Activated CD4-positive, alpha-beta memory T cell treated with anti-CD3 and anti-CD28 coated beads, Interleukin-2, amount 10 ng/mL, durations not matched to agents 7 days and 5 days (primary cell): ENCODE data around the gene STUM. TPM values are rescaled to one million over a fixed set of nuclear protein-coding genes. Genes with fewer than 3 reads are reported as not detected.
"Not testable (repeated sequence)": the region's sequence is repeated elsewhere in the genome, so short reads cannot be mapped to it uniquely, and the experiment has no call there.

ENCODE experiments used
- CTCF ChIA-PET: fragments of 350-600 bp; sonication (Branson Sonifier 250); formaldehyde crosslinking; loops from one replicate; lab custom pipeline; 2021; ENCODE audit warnings: antibody characterized with exemption, inconsistent platforms; lab: Charles Lee
- POLR2A ChIA-PET: fragments of 350-600 bp; sonication (Branson Sonifier 250); formaldehyde crosslinking; loops from one replicate; lab custom pipeline; 2021; ENCODE audit warnings: antibody characterized with exemption; lab: Charles Lee
- DNase-seq: peaks from one replicate; pipeline ENCODE4 v3.0.0-alpha.2; 2020
- H3K27ac Mint-ChIP-seq: one replicate; pipeline ENCODE4 v1.8.0; 2021; ENCODE audit warnings: mild to moderate bottlenecking, mixed read lengths
- H3K27me3 Mint-ChIP-seq: one replicate; pipeline ENCODE4 v1.8.0; 2021; ENCODE audit warnings: mixed read lengths
- H3K36me3 Mint-ChIP-seq: one replicate; pipeline ENCODE4 v1.8.0; 2021; ENCODE audit warnings: low read depth, mixed read lengths
- H3K4me1 Mint-ChIP-seq: one replicate; pipeline ENCODE4 v1.8.0; 2021; ENCODE audit warnings: mixed read lengths
- H3K4me3 Mint-ChIP-seq: one replicate; pipeline ENCODE4 v1.8.0; 2021; ENCODE audit warnings: mild to moderate bottlenecking, mixed read lengths
- H3K9me3 Mint-ChIP-seq: one replicate; pipeline ENCODE4 v1.8.0; 2021; ENCODE audit warnings: mixed read lengths
- total RNA-seq, 2 experiments: library from RNA; stranded (reverse); gene quantifications; one replicate each; pipeline ENCODE4 v1.2.3, GENCODE V29; 2021

STUM gene
- total RNA-seq, 2 experiments from 2014 or later, result not detected

- H3K36me3 Mint-ChIP-seq, result no peaks in the 10 kb centered on the region
- H3K27me3 Mint-ChIP-seq, result peaks cover 3% of the 10 kb centered on the region
- DNase-seq, result peak; percentile 70
- no peaks in the 10 kb centered on the region for H3K4me1 Mint-ChIP-seq
- ChIA-PET POLR2A (no interaction called here), CTCF (interaction anchor here (0.6 to 1.9 kb wide), 26 partner anchors 10 to 514 kb away, joined by 3 to 14 read pairs (median 3); partner anchors contain the start of gene PARP1)
- no peak overlapping the region for H3K27ac Mint-ChIP-seq
- H3K4me3 Mint-ChIP-seq, result no peak overlapping the region
- no peaks in the 10 kb centered on the region for H3K9me3 Mint-ChIP-seq
Measured at GRCh38 chr1:226608699-226609505, 60.3 kb downstream of the STUM start.

GRCh38 chr1:226609836-226610455 is 61.4 kb downstream of the STUM start:
- Mint-ChIP-seq H3K36me3 (no peaks in the 10 kb centered on the region), H3K9me3 (no peaks in the 10 kb centered on the region), H3K27me3 (peaks cover 5% of the 10 kb centered on the region), H3K4me1 (no peaks in the 10 kb centered on the region), H3K27ac (no peak overlapping the region), H3K4me3 (no peak overlapping the region)
- CTCF ChIA-PET, result interaction anchor here (1.0 to 1.9 kb wide), 4 partner anchors 9 to 386 kb away, joined by 3 to 6 read pairs (median 6); no protein-coding TSS in a partner anchor
- POLR2A ChIA-PET, result no interaction called here
- no peak for DNase-seq

GRCh38 chr1:226610671-226611070 is 62.1 kb downstream of the STUM start:
- H3K27ac Mint-ChIP-seq, result no peak overlapping the region
- CTCF ChIA-PET, result interaction anchor here (1.0 to 1.9 kb wide), 2 partner anchors 9 to 15 kb away, joined by 5 to 6 read pairs; no protein-coding TSS in a partner anchor
- POLR2A ChIA-PET, result no interaction called here
- H3K27me3 Mint-ChIP-seq, result peaks cover 5% of the 10 kb centered on the region
- DNase-seq, result no peak
- H3K9me3 Mint-ChIP-seq, result no peaks in the 10 kb centered on the region
- H3K36me3 Mint-ChIP-seq, result no peaks in the 10 kb centered on the region
- no peaks in the 10 kb centered on the region for H3K4me1 Mint-ChIP-seq
- H3K4me3 Mint-ChIP-seq, result no peak overlapping the region

- no peaks in the 10 kb centered on the region for H3K9me3 Mint-ChIP-seq
- CTCF ChIA-PET, result no interaction called here
- H3K4me1 Mint-ChIP-seq, result no peaks in the 10 kb centered on the region
- POLR2A ChIA-PET, result no interaction called here
- H3K36me3 Mint-ChIP-seq, result no peaks in the 10 kb centered on the region
- no peak overlapping the region for H3K27ac Mint-ChIP-seq
- H3K27me3 Mint-ChIP-seq, result peaks cover 5% of the 10 kb centered on the region
- DNase-seq, result no peak
- no peak overlapping the region for H3K4me3 Mint-ChIP-seq
Measured at GRCh38 chr1:226611301-226611700, 62.7 kb downstream of the STUM start.

GRCh38 chr1:226611980-226612379 is 63.4 kb downstream of the STUM start:
- H3K27me3 Mint-ChIP-seq, H3K9me3 Mint-ChIP-seq, H3K4me1 Mint-ChIP-seq, POLR2A ChIA-PET, H3K4me3 Mint-ChIP-seq, DNase-seq, CTCF ChIA-PET, H3K36me3 Mint-ChIP-seq, H3K27ac Mint-ChIP-seq: not testable (repeated sequence)

- Mint-ChIP-seq H3K4me1 (no peaks in the 10 kb centered on the region), H3K27ac (no peak overlapping the region), H3K27me3 (peaks cover 5% of the 10 kb centered on the region), H3K36me3 (no peaks in the 10 kb centered on the region), H3K4me3 (no peak overlapping the region), H3K9me3 (no peaks in the 10 kb centered on the region)
- POLR2A ChIA-PET, result no interaction called here
- DNase-seq, result no peak
- CTCF ChIA-PET, result no interaction called here
Measured at GRCh38 chr1:226615876-226616275, 67.3 kb downstream of the STUM start.

- Mint-ChIP-seq H3K4me1 (no peaks in the 10 kb centered on the region), H3K27ac (no peak overlapping the region), H3K9me3 (no peaks in the 10 kb centered on the region), H3K27me3 (peaks cover 5% of the 10 kb centered on the region), H3K4me3 (no peak overlapping the region), H3K36me3 (no peaks in the 10 kb centered on the region)
- ChIA-PET CTCF (no interaction called here), POLR2A (no interaction called here)
- no peak for DNase-seq
Measured at GRCh38 chr1:226616636-226617035, 68.1 kb downstream of the STUM start.

- CTCF ChIA-PET, result no interaction called here
- no peak overlapping the region for H3K4me3 Mint-ChIP-seq
- H3K9me3 Mint-ChIP-seq, result no peaks in the 10 kb centered on the region
- no peaks in the 10 kb centered on the region for H3K4me1 Mint-ChIP-seq
- POLR2A ChIA-PET, result no interaction called here
- H3K27ac Mint-ChIP-seq, result no peak overlapping the region
- H3K36me3 Mint-ChIP-seq, result no peaks in the 10 kb centered on the region
- DNase-seq, result no peak
- H3K27me3 Mint-ChIP-seq, result peaks cover 5% of the 10 kb centered on the region
Measured at GRCh38 chr1:226617109-226617508, 68.5 kb downstream of the STUM start.

GRCh38 chr1:226617719-226618118 is 69.2 kb downstream of the STUM start:
- H3K27me3 Mint-ChIP-seq, H3K4me3 Mint-ChIP-seq, H3K4me1 Mint-ChIP-seq, CTCF ChIA-PET, H3K9me3 Mint-ChIP-seq, H3K27ac Mint-ChIP-seq, POLR2A ChIA-PET, DNase-seq, H3K36me3 Mint-ChIP-seq: not testable (repeated sequence)

- H3K27ac Mint-ChIP-seq, result no peak overlapping the region
- no peaks in the 10 kb centered on the region for H3K4me1 Mint-ChIP-seq
- no peaks in the 10 kb centered on the region for H3K9me3 Mint-ChIP-seq
- H3K36me3 Mint-ChIP-seq, result no peaks in the 10 kb centered on the region
- peaks cover 4% of the 10 kb centered on the region for H3K27me3 Mint-ChIP-seq
- ChIA-PET POLR2A (no interaction called here), CTCF (interaction anchor here (2.4 kb wide), 1 partner anchor 9 kb away, joined by 6 read pairs; no protein-coding TSS in a partner anchor)
- no peak overlapping the region for H3K4me3 Mint-ChIP-seq
- DNase-seq, result no peak
Measured at GRCh38 chr1:226618380-226618779, 69.8 kb downstream of the STUM start.

GRCh38 chr1:226619031-226619430 is 70.5 kb downstream of the STUM start:
- no peaks in the 10 kb centered on the region for H3K9me3 Mint-ChIP-seq
- peaks cover 2% of the 10 kb centered on the region for H3K27me3 Mint-ChIP-seq
- ChIA-PET CTCF (interaction anchor here (2.4 kb wide), 1 partner anchor 9 kb away, joined by 6 read pairs; no protein-coding TSS in a partner anchor), POLR2A (no interaction called here)
- H3K27ac Mint-ChIP-seq, result no peak overlapping the region
- no peaks in the 10 kb centered on the region for H3K4me1 Mint-ChIP-seq
- DNase-seq, result no peak
- no peak overlapping the region for H3K4me3 Mint-ChIP-seq
- no peaks in the 10 kb centered on the region for H3K36me3 Mint-ChIP-seq

- Mint-ChIP-seq H3K27ac (no peak overlapping the region), H3K9me3 (no peaks in the 10 kb centered on the region), H3K4me3 (no peak overlapping the region), H3K27me3 (peaks cover 3% of the 10 kb centered on the region), H3K36me3 (no peaks in the 10 kb centered on the region), H3K4me1 (peaks cover 11% of the 10 kb centered on the region)
- DNase-seq, result no peak
- CTCF ChIA-PET, result interaction anchor here (0.9 kb wide), 1 partner anchor 13 kb away, joined by 3 read pairs; no protein-coding TSS in a partner anchor
- POLR2A ChIA-PET, result no interaction called here
Measured at GRCh38 chr1:226622012-226622411, 73.4 kb downstream of the STUM start.

GRCh38 chr1:226624526-226624925 is 76.0 kb downstream of the STUM start:
- peaks cover 3% of the 10 kb centered on the region for H3K27me3 Mint-ChIP-seq
- H3K4me1 Mint-ChIP-seq, result peaks cover 17% of the 10 kb centered on the region
- no peaks in the 10 kb centered on the region for H3K36me3 Mint-ChIP-seq
- no peak for DNase-seq
- H3K27ac Mint-ChIP-seq, result no peak overlapping the region
- ChIA-PET POLR2A (no interaction called here), CTCF (interaction anchor here (0.6 to 1.3 kb wide), 7 partner anchors 16 to 1137 kb away, joined by 3 to 5 read pairs (median 4); no protein-coding TSS in a partner anchor)
- H3K4me3 Mint-ChIP-seq, result no peak overlapping the region
- H3K9me3 Mint-ChIP-seq, result no peaks in the 10 kb centered on the region
